Measurements from ENCODE around the gene ACADM. TPM values are rescaled to one million over a fixed set of nuclear protein-coding genes. Genes with fewer than 3 reads are reported as not detected.
A peak's percentile ranks its signal among the peaks of the same experiment; 100 is the strongest.

The ACADM gene
- total RNA-seq (32.5 and 40.4 TPM in 2 replicates), polyA plus RNA-seq (6.1 and 10.8 TPM in 2 replicates), polyA minus RNA-seq (15.6 and 21.9 TPM in 2 replicates), Bru-seq, nascent RNA (percentile 75 among the genes with signal in this experiment), BruChase-seq, experiment 1, labeled RNA remaining after a 6-hour chase (percentile 76 among the genes with signal in this experiment), BruChase-seq, experiment 2, labeled RNA remaining after a 2-hour chase (percentile 76 among the genes with signal in this experiment)
- 17.0 and 17.2 TPM in 2 replicates for polyA plus RNA-seq (2011; cell fraction: cytosol; rRNA removed)
- polyA plus RNA-seq (2011; cell fraction: nucleus; rRNA removed) = 19.8 and 26.5 TPM in 2 replicates
- polyA plus RNA-seq (2012) = 31.2 and 45.5 TPM in 2 replicates
- polyA minus RNA-seq (2011; cell fraction: cytosol; rRNA and poly(A)+ RNA removed) = 9.0 TPM
- 17.9 and 23.1 TPM in 2 replicates for polyA minus RNA-seq (2011; cell fraction: nucleus; rRNA and poly(A)+ RNA removed)
- long read RNA-seq, transcript ACADM-202 (12 exons, 2,619 nt) = major isoform, 100 of 143 reads
- long read RNA-seq, transcript ACADM-218 (11 exons, 2,535 nt) = minor isoform, 11 of 143 reads
- long read RNA-seq, partial matches to known transcripts = 8 of 143 reads
- long read RNA-seq, other reads (novel, unspliced or antisense) = 20 of 143 reads

DNA sequence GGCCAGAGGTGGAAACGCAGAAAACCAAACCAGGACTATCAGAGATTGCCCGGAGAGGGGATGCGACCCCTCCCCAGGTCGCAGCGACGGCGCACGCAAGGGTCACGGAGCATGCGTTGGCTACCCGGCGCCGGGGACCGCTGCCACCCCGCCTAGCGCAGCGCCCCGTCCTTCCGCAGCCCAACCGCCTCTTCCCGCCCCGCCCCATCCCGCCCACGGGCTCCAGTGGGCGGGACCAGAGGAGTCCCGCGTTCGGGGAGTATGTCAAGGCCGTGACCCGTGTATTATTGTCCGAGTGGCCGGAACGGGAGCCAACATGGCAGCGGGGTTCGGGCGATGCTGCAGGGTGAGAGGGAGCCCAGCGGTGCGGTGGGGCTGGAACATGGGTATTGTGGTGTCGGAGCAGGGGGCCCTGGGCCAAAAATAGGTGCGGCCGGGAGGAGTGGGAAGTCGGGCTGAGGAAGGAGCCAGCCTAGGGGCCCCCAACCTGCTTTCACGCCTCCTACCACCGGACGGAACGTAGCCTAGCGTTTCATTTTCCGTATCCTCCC is at the start of gene ACADM:
Gene ACADM (plus strand): TSS at position 238 of the 551 bp plus-strand sequence. CDS start 79 bp downstream, at position 317.
- no peaks in the 10 kb centered on the region for H3K27me3 ChIP-seq (ENCODE audit: control insufficient read depth in 2 of 2, insufficient read depth in 2 of 2, low read length in 2 of 2)
- no peaks in the 10 kb centered on the region for H3K9me1 ChIP-seq (replicated peaks; ENCODE audit: control insufficient read depth, extremely low read depth, insufficient read depth, low read length)
- BruUV-seq (replicated peaks) = no TSS peak
- FAIRE-seq (peak; percentile 85), DNase-seq (ENCODE audit: low read depth, low spot score) (peak; percentile 85)
- ChIA-PET POLR2A (no interaction called here), CTCF (interaction anchor here (1.2 kb wide), 1 partner anchor 491 kb away, joined by 3 read pairs; no protein-coding TSS in a partner anchor)
- no peaks in the 10 kb centered on the region for H4K20me1 ChIP-seq (replicated peaks; ENCODE audit: control insufficient read depth, extremely low read depth, insufficient read depth, low read length)
- H2AFZ ChIP-seq (ENCODE audit: low read depth, low read length) = peak within 1 kb of the TSS; percentile 100
- no peaks in the 10 kb centered on the region for H3K36me3 ChIP-seq (ENCODE audit: control insufficient read depth in 2 of 2, extremely low read depth in 1 of 2, insufficient read depth in 2 of 2, low read length in 2 of 2)
- peak within 1 kb of the TSS; percentile 73 to 99 (median 98) for H3K4me3 ChIP-seq (replicated peaks in 1 of 3; ENCODE audit: insufficient read depth in 1 of 3, low read depth in 1 of 3, low read length in 3 of 3)
- intact Hi-C loops (cut with micrococcal nuclease) = loop anchor here (1.0 to 10.0 kb wide), 5 partner anchors 40 to 990 kb away; partner anchors contain the start of genes CRYZ, RABGGTB and TYW3
- peaks cover 15% of the 10 kb centered on the region for H3K4me1 ChIP-seq (ENCODE audit: control insufficient read depth, extremely low read depth, insufficient read depth, low read length)
- H3K9ac ChIP-seq (replicated peaks; ENCODE audit: extremely low read depth, insufficient read depth, low read length) = peak within 1 kb of the TSS; percentile 95
- peak within 1 kb of the TSS; percentile 100 for H3K4me2 ChIP-seq (ENCODE audit: insufficient read depth, low read length)
- H3K79me2 ChIP-seq (ENCODE audit: control insufficient read depth, insufficient read depth, low read length) = peaks cover 28% of the 10 kb centered on the region
- H3K9me3 ChIP-seq (replicated peaks; ENCODE audit: control insufficient read depth, insufficient read depth, low read length) = no peaks in the 10 kb centered on the region
- TF ChIP-seq POLR2A (IDR thresholded peaks at IDR 0.05; ENCODE audit: low read depth, low read length) (peak; percentile 60), MYC (IDR thresholded peaks at IDR 0.05; ENCODE audit: low read depth, low read length) (no peak), POLR2AphosphoS5 (IDR thresholded peaks at IDR 0.05; ENCODE audit: insufficient read depth, low read depth, low read length) (peak; percentile 88)
- peak within 1 kb of the TSS; percentile 79 for H3K27ac ChIP-seq (ENCODE audit: insufficient read depth, low read depth, low read length)
- dilution Hi-C loops (cut with MboI; ENCODE audit: extremely low pct_ligation_motif_present, low sequenced_read_pairs) = no loop called here

DNA sequence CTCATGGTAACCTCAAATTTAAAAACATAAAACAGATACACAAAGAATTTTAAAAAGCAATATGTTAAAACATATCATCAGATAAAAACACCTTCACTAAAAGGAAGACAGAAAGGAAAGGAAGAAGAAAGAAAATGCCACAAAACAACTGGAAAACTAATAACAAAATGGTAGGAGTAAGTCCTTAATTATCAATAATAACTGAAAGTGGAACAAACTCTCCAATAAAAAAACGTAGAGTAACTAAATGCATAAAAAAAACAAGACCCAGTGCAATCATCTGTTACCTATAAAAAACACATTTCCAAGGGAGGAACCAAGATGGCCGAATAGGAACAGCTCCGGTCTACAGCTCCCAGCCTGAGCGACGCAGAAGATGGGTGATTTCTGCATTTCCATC is 47.1 kb upstream of the ACADM start:
- POLR2A ChIA-PET = no interaction called here
- TF ChIP-seq MYC (IDR thresholded peaks at IDR 0.05; ENCODE audit: low read depth, low read length) (no peak), POLR2AphosphoS5 (IDR thresholded peaks at IDR 0.05; ENCODE audit: insufficient read depth, low read depth, low read length) (no peak), JUN (IDR thresholded peaks at IDR 0.05; ENCODE audit: borderline replicate concordance, insufficient read depth, insufficient read length, low read depth) (no peak), FOS (IDR thresholded peaks at IDR 0.05; ENCODE audit: borderline replicate concordance, insufficient read depth, low read length) (no peak), GATA2 (IDR thresholded peaks at IDR 0.05; ENCODE audit: insufficient read depth, insufficient read length, low read depth, low read length) (no peak), POLR2A (IDR thresholded peaks at IDR 0.05; ENCODE audit: low read depth, low read length) (no peak), EZH2 (IDR thresholded peaks at IDR 0.05; ENCODE audit: borderline replicate concordance, low read depth, low read length, severe bottlenecking) (no peak)
- TF ChIP-seq, protein P1, sequence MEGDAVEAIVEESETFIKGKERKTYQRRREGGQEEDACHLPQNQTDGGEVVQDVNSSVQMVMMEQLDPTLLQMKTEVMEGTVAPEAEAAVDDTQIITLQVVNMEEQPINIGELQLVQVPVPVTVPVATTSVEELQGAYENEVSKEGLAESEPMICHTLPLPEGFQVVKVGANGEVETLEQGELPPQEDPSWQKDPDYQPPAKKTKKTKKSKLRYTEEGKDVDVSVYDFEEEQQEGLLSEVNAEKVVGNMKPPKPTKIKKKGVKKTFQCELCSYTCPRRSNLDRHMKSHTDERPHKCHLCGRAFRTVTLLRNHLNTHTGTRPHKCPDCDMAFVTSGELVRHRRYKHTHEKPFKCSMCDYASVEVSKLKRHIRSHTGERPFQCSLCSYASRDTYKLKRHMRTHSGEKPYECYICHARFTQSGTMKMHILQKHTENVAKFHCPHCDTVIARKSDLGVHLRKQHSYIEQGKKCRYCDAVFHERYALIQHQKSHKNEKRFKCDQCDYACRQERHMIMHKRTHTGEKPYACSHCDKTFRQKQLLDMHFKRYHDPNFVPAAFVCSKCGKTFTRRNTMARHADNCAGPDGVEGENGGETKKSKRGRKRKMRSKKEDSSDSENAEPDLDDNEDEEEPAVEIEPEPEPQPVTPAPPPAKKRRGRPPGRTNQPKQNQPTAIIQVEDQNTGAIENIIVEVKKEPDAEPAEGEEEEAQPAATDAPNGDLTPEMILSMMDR (IDR thresholded peaks at IDR 0.05; ENCODE audit: extremely low read depth in 1 of 2, insufficient read depth in 1 of 2, low read depth in 1 of 2, low read length in 2 of 2) = no peak
- TF ChIP-seq, protein P2, sequence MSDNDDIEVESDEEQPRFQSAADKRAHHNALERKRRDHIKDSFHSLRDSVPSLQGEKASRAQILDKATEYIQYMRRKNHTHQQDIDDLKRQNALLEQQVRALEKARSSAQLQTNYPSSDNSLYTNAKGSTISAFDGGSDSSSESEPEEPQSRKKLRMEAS (IDR thresholded peaks at IDR 0.05; ENCODE audit: insufficient read depth, insufficient read length) = no peak
- DNase-seq (ENCODE audit: low read depth, low spot score) (no peak), FAIRE-seq (no peak)
- dilution Hi-C loops (cut with MboI; ENCODE audit: extremely low pct_ligation_motif_present, low sequenced_read_pairs) (no loop called here), intact Hi-C loops (cut with micrococcal nuclease) (no loop called here)
- Histone ChIP-seq H3K9me3 (replicated peaks; ENCODE audit: control insufficient read depth, insufficient read depth, low read length) (no peaks in the 10 kb centered on the region), H2AFZ (ENCODE audit: low read depth, low read length) (no peak overlapping the region), H3K36me3 (ENCODE audit: control insufficient read depth in 2 of 2, extremely low read depth in 1 of 2, insufficient read depth in 2 of 2, low read length in 2 of 2) (no peaks in the 10 kb centered on the region), H3K4me1 (ENCODE audit: control insufficient read depth, extremely low read depth, insufficient read depth, low read length) (no peaks in the 10 kb centered on the region), H3K79me2 (ENCODE audit: control insufficient read depth, insufficient read depth, low read length) (no peaks in the 10 kb centered on the region), H3K4me2 (ENCODE audit: insufficient read depth, low read length) (no peak overlapping the region), H3K9ac (replicated peaks; ENCODE audit: extremely low read depth, insufficient read depth, low read length) (no peak overlapping the region), H4K20me1 (replicated peaks; ENCODE audit: control insufficient read depth, extremely low read depth, insufficient read depth, low read length) (no peaks in the 10 kb centered on the region), H3K4me3 (replicated peaks in 1 of 3; ENCODE audit: insufficient read depth in 1 of 3, low read depth in 1 of 3, low read length in 3 of 3) (no peak overlapping the region), H3K27ac (ENCODE audit: insufficient read depth, low read depth, low read length) (no peak overlapping the region), H3K9me1 (replicated peaks; ENCODE audit: control insufficient read depth, extremely low read depth, insufficient read depth, low read length) (no peaks in the 10 kb centered on the region), H3K27me3 (ENCODE audit: control insufficient read depth in 2 of 2, insufficient read depth in 2 of 2, low read length in 2 of 2) (no peaks in the 10 kb centered on the region)
- CTCF ChIA-PET = no interaction called here
- no TSS peak for BruUV-seq (replicated peaks)

Measured in endothelial cell of umbilical vein (primary cell).